ENCODE measurements around the gene MYO5B.

- no peak for TF ChIP-seq CTCF (IDR thresholded peaks at IDR 0.05)
- no peak for TF ChIP-seq EZH2 (IDR thresholded peaks at IDR 0.05)
- no peak for TF ChIP-seq EZH2phosphoT487 (IDR thresholded peaks at IDR 0.05)
These were observed 221.4 kb downstream of the MYO5B start for GRCh38 chr18:49973592-49973991.
